NCI-H345 treated with DMSO at 0.1 percent for 48 hours (cell line): Measurements from ENCODE around the gene TIRAP.

Experiments
- DNase-seq: peaks from one replicate; lab custom pipeline; 2025; ENCODE audit not compliant: unreplicated experiment; lab: John Stamatoyannopoulos, UW

The TIRAP gene

GRCh38 chr11:126318574-126319373 lies 35.9 kb downstream of the TIRAP start:
- DNase-seq, result no peak

GRCh38 chr11:126319374-126319740 lies 36.5 kb downstream of the TIRAP start:
- DNase-seq, result no peak

GRCh38 chr11:126322996-126323395 lies 40.1 kb downstream of the TIRAP start:
- no peak for DNase-seq

GRCh38 chr11:126327281-126328000 lies 44.5 kb downstream of the TIRAP start:
- no peak for DNase-seq

GRCh38 chr11:126328001-126328390 lies 45.1 kb downstream of the TIRAP start:
- DNase-seq, result no peak

GRCh38 chr11:126328444-126328843 lies 45.6 kb downstream of the TIRAP start:
- DNase-seq, result no peak

GRCh38 chr11:126328938-126329643 lies 46.2 kb downstream of the TIRAP start:
- DNase-seq, result no peak

GRCh38 chr11:126329644-126330211 lies 46.8 kb downstream of the TIRAP start:
- DNase-seq, result no peak

GRCh38 chr11:126331286-126331685 lies 48.4 kb downstream of the TIRAP start:
- DNase-seq, result no peak

GRCh38 chr11:126332221-126332711 lies 49.4 kb downstream of the TIRAP start:
- DNase-seq, result no peak

GRCh38 chr11:126333142-126333541 lies 50.2 kb downstream of the TIRAP start:
- no peak for DNase-seq

- DNase-seq, result no peak
Observed at GRCh38 chr11:126334659-126335462, 52.0 kb downstream of the TIRAP start.

- no peak for DNase-seq
Observed at GRCh38 chr11:126335463-126335760, 52.5 kb downstream of the TIRAP start.

GRCh38 chr11:126336138-126336541 lies 53.2 kb downstream of the TIRAP start:
- DNase-seq, result no peak

- no peak for DNase-seq
Observed at GRCh38 chr11:126336671-126337101, 53.8 kb downstream of the TIRAP start.

GRCh38 chr11:126337126-126337473 lies 54.2 kb downstream of the TIRAP start:
- no peak for DNase-seq

GRCh38 chr11:126337474-126338241 lies 54.8 kb downstream of the TIRAP start:
- no peak for DNase-seq

- DNase-seq, result no peak
Observed at GRCh38 chr11:126338346-126339055, 55.6 kb downstream of the TIRAP start.

GRCh38 chr11:126339073-126339862 lies 56.4 kb downstream of the TIRAP start:
- DNase-seq, result no peak
